Gastroesophageal sphincter (tissue), 3 donors: ENCODE results near the gene COL4A3.

ENCODE experiments used
- EP300 ChIP-seq: sonication (generic); formaldehyde crosslinking; IDR thresholded peaks from one replicate; pipeline ENCODE4 v1.6.1; 2017; ENCODE audit warnings: antibody characterized with exemption, mild to moderate bottlenecking
- POLR2A ChIP-seq, 2 donors: fragments of 450-650 bp; IDR thresholded peaks; one replicate each; pipeline ENCODE4 v1.6.1; 2017; ENCODE audit warnings: antibody characterized with exemption in 2 of 2, mild to moderate bottlenecking in 2 of 2, moderate library complexity in 1 of 2
- POLR2AphosphoS5 ChIP-seq: sonication (generic); formaldehyde crosslinking; IDR thresholded peaks from one replicate; pipeline ENCODE4 v1.6.1; 2017; ENCODE audit warnings: antibody characterized with exemption
- TF ChIP-seq, protein P1 (sequence below), 4 experiments: fragments of 200-600 bp in 2 of 4; fragments of 450-650 bp in 2 of 4; sonication (generic) in 1 of 4; IDR thresholded peaks; one replicate each; pipeline ENCODE4 v1.5.1; 2017 to 2019; ENCODE audit warnings: antibody characterized with exemption in 4 of 4, mild to moderate bottlenecking in 2 of 4, moderate library complexity in 2 of 4

DNA sequence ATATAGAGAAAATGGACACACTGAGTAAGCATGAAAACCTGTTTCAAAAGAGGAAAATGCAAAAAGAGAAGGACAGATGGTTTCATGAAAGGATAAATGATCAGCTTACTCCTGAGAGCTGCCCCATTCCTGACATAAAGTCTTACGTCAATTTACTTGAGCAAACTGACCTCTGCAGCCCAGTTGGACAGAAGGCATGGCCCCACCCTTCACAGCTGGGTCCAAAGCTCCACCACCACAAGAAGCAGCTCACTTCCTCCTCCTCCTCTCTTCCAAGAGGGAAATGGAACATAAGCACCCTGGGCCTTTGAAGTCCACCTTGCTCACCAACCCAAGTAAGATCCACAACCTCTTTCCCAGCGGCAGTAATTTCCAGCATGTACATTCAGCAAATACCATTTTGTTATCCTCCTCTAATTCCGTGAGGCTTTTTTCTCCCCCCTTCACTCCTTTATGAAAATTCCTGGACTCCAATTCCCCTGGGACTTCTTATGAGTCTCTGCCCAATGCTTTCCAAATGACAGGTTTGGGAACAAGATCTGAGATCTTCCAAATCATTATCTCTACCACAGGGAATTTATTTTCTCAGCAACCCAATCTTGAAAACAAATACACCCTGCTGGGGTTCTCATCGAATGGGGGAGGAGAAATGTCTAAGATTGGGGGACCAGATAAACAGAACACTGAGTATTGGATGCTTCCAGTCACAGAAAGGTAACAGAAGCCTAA lies 10.5 kb upstream of the COL4A3 start:
- TF ChIP-seq POLR2A (IDR thresholded peaks at IDR 0.05) = no peak
- no peak for TF ChIP-seq EP300
- TF ChIP-seq, protein P1, sequence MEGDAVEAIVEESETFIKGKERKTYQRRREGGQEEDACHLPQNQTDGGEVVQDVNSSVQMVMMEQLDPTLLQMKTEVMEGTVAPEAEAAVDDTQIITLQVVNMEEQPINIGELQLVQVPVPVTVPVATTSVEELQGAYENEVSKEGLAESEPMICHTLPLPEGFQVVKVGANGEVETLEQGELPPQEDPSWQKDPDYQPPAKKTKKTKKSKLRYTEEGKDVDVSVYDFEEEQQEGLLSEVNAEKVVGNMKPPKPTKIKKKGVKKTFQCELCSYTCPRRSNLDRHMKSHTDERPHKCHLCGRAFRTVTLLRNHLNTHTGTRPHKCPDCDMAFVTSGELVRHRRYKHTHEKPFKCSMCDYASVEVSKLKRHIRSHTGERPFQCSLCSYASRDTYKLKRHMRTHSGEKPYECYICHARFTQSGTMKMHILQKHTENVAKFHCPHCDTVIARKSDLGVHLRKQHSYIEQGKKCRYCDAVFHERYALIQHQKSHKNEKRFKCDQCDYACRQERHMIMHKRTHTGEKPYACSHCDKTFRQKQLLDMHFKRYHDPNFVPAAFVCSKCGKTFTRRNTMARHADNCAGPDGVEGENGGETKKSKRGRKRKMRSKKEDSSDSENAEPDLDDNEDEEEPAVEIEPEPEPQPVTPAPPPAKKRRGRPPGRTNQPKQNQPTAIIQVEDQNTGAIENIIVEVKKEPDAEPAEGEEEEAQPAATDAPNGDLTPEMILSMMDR (IDR thresholded peaks at IDR 0.05) = no peak
- TF ChIP-seq POLR2AphosphoS5 = no peak
